Activated CD8-positive, alpha-beta memory T cell treated with anti-CD3 and anti-CD28 coated beads for 36 hours (primary cell): ENCODE measurements around the gene ZNF678. TPM values are rescaled to one million over a fixed set of nuclear protein-coding genes. Genes with fewer than 3 reads are reported as not detected.
"Not testable (repeated sequence)": the region's sequence is repeated elsewhere in the genome, so short reads cannot be mapped to it uniquely, and the experiment has no call there.

Source experiments
- CTCF ChIA-PET: fragments of 350-600 bp; sonication (Branson Sonifier 250); formaldehyde crosslinking; loops from one replicate; lab custom pipeline; 2021; ENCODE audit warnings: antibody characterized with exemption; lab: Charles Lee
- POLR2A ChIA-PET: fragments of 350-600 bp; sonication (Branson Sonifier 250); formaldehyde crosslinking; loops from one replicate; lab custom pipeline; 2021; ENCODE audit warnings: antibody characterized with exemption; lab: Charles Lee
- total RNA-seq, 2 experiments: library from RNA; stranded (reverse); gene quantifications; one replicate each; pipeline ENCODE4 v1.2.3, GENCODE V29; 2021

The ZNF678 gene
- total RNA-seq, 2 experiments from 2014 or later = 6.3 to 6.6 TPM

GRCh38 chr1:227577500-227577899 lies 14.1 kb downstream of the ZNF678 start:
- ChIA-PET CTCF (no interaction called here), POLR2A (no interaction called here)

GRCh38 chr1:227583354-227583753 lies 20.0 kb downstream of the ZNF678 start:
- CTCF ChIA-PET = no interaction called here
- POLR2A ChIA-PET = no interaction called here

GRCh38 chr1:227586733-227587132 lies 23.4 kb downstream of the ZNF678 start:
- POLR2A ChIA-PET = no interaction called here

DNA sequence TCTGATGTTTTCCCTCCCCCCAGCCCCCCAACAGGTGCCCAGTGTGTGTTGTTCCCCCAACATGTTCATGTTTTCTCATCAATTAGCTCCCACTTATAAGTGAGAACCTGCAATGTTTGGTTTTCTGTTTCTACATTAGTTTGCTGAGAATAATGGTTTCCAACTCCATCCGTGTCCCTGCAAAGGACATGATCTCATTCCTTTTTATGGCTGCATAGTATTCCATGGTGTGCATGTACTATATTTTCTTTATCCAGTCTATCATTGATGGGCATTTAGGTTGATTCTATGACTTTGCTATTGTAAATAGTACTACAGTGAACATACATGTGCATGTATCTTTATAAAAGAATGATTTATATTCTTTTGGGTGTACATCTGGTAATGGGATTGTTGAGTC lies 24.6 kb downstream of the ZNF678 start:
- ChIA-PET POLR2A (no interaction called here), CTCF (interaction anchor here (0.6 kb wide), 1 partner anchor 148 kb away, joined by 3 read pairs; no protein-coding TSS in a partner anchor)

More at GRCh38 chr1:227586733-227587132, 23.4 kb downstream of the ZNF678 start:
- CTCF ChIA-PET = no interaction called here

DNA sequence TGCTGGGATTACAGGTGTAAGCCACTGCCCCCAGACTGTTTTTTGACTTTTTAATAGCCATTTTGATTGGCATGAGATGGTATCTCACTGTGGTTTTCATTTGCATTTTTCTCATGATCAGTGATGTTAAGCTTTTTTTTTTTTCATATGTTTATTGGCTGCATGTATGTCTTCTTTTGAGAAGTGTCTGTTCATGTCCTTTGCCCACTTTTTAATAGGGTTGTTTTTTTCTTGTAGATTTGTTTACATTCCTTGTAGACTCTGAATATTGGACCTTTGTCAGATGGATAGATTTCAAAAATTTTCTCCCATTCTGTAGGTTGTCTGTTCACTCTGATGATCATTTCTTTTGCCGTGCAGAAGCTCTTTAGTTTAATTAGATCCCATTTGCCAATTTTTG lies 25.4 kb downstream of the ZNF678 start:
- CTCF ChIA-PET, POLR2A ChIA-PET: not testable (repeated sequence)

DNA sequence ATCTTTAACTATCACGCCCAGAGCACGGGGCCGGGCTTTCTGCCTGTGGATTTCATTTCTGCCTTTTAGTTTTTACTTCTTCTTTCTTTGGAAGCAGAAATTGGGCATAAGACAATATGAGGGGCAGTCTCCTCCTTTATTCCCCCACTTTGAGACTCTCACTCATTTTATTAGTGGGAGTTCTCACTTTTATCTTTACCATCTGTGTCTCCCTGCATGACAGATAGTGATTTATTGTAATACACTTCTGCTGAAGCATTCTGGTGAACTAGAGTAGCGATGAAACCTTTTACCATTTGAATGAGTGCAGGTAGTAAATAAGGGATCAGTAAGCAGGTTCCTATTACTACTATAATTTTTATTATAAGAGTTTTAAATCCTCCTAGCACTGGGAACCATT lies 26.4 kb downstream of the ZNF678 start:
- POLR2A ChIA-PET, CTCF ChIA-PET: not testable (repeated sequence)

DNA sequence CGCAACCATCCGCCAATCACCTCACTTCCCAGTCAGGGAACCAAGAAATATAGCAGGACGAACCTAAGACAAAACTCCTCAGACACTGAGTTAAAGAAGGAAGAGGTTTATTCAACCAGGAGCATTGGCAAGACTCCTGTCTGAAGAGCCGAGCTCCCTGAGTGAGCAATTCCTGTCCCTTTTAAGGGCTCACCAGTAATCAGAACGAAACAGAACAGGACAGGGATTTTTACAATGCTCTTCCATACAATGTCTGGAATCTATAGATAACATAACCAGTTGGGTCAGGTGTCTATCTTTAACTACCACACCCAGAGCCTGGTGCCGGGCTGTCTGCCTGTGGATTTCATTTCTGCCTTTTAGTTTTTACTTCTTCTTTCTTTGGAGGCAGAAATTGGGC lies 32.9 kb downstream of the ZNF678 start:
- POLR2A ChIA-PET, CTCF ChIA-PET: not testable (repeated sequence)

DNA sequence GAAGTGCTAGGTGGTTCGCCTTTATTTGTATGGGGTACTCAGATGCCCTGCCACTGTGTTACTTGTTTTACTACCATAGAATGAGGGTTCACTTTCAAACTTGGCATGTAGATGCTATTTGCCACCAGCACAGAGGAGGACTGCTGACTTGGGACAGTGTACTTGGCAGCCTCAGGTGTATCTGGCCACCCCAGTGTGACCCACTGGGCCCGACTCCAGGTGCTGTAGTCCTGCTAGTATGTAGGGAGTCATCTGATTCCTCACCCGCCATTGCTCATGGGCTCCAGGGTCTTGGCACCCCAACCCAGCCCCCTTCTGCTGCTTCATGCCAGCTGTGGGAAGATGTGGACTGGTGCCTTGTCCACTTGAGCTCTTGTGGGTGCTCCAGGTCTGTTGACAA lies 40.0 kb downstream of the ZNF678 start:
- ChIA-PET POLR2A (no interaction called here), CTCF (no interaction called here)

- CTCF ChIA-PET = no interaction called here
- POLR2A ChIA-PET = no interaction called here
Measured at GRCh38 chr1:227604446-227604845, 41.1 kb downstream of the ZNF678 start.

DNA sequence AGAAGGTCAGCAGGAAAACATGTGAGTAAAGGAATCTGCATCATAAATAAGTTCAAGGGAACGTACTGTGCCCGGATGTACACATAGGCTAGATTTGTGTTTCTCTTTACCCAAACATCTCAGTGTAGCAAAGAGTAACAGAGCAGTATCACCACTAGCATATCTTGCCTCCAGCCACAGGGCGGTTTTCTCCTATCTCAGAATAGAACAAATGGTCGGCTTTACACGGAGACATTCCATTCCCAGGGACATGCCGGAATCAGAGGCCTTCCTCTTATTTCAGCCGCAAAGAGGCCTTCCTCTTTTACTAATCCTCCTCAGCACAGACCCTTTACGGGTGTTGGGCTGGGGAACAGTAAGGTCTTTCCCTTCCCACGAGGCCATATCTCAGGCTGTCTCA lies 42.9 kb downstream of the ZNF678 start:
- CTCF ChIA-PET = not testable (repeated sequence)

GRCh38 chr1:227607336-227607898 lies 44.1 kb downstream of the ZNF678 start:
- ChIA-PET POLR2A (no interaction called here), CTCF (no interaction called here)

More for the DNA sequence above, 42.9 kb downstream of the ZNF678 start:
- POLR2A ChIA-PET = not testable (repeated sequence)

DNA sequence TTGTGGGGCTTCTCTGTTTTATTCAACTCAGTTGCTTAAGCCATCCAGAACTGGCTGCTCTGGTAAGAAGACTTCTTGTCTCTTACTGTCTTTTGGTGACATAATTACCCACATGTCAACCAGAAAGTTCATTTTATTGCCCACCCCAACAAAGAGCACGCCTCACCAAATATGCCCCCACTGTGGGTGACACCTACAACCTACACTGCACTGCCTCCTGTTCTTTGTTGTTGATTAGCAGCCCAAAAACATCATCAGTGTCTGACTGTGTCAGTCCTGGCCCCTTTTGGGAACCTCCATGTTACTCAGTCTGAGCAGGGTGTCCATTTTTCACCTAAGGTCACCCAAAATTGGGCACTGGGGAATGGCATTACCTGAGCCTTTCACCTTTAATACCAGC lies 49.3 kb downstream of the ZNF678 start:
- ChIA-PET CTCF (no interaction called here), POLR2A (no interaction called here)

- CTCF ChIA-PET = no interaction called here
- POLR2A ChIA-PET = no interaction called here
Measured at GRCh38 chr1:227613526-227613925, 50.2 kb downstream of the ZNF678 start.

- CTCF ChIA-PET = no interaction called here
- POLR2A ChIA-PET = no interaction called here
Measured at GRCh38 chr1:227621211-227621610, 57.9 kb downstream of the ZNF678 start.

- ChIA-PET CTCF (no interaction called here), POLR2A (no interaction called here)
Measured at GRCh38 chr1:227622739-227623475, 59.6 kb downstream of the ZNF678 start.

GRCh38 chr1:227632325-227632724 lies 69.0 kb downstream of the ZNF678 start:
- ChIA-PET POLR2A (no interaction called here), CTCF (no interaction called here)

DNA sequence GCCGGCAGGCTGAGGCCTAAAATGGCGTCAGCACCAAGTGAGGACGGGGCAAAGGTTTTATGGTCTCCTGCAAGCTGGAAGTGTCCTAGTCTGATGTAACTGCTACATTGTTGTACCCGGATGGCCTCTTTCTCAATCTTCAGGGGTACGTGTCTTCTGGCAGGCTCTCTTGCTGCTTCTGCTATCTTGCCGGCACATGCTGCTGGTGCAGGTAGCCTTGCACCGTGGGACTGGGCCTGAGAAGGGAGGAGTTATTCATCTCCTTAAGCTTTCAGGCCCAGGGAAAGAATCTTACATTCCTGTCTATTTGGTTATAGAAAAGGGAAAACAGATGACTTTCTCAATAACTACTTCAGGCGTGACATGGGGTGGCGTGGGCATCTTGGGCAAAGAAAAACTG lies 72.2 kb downstream of the ZNF678 start:
- POLR2A ChIA-PET = no interaction called here
- CTCF ChIA-PET = no interaction called here

- ChIA-PET POLR2A (no interaction called here), CTCF (no interaction called here)
Measured at GRCh38 chr1:227654431-227654830, 91.1 kb downstream of the ZNF678 start.

DNA sequence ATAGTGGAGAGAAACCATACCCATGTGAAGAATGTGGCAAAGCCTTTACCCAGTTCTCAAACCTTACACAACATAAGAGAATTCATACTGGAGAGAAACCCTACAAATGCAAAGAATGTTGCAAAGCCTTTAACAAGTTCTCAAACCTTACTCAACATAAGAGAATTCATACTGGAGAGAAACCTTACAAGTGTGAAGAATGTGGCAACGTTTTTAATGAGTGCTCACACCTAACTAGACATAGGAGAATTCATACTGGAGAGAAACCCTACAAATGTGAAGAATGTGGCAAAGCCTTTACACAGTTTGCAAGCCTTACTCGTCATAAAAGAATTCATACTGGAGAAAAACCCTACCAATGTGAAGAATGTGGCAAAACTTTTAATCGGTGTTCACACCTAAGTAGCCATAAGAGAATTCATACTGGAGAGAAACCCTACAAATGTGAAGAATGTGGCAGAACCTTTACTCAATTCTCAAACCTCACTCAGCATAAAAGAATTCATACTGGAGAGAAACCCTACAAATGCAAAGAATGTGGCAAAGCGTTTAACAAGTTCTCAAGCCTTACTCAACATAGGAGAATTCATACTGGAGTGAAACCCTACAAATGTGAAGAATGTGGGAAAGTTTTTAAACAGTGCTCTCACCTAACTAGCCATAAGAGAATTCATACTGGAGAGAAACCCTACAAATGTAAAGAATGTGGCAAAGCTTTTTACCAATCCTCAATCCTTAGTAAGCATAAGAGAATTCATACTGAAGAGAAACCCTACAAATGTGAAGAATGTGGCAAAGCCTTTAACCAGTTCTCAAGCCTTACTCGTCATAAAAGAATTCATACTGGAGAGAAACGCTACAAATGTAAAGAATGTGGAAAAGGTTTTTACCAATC lies 91.7 kb downstream of the ZNF678 start:
- CTCF ChIA-PET = no interaction called here

GRCh38 chr1:227661495-227661894 lies 98.1 kb downstream of the ZNF678 start:
- POLR2A ChIA-PET = no interaction called here
- CTCF ChIA-PET = no interaction called here

More for the DNA sequence above, 91.7 kb downstream of the ZNF678 start:
- POLR2A ChIA-PET = no interaction called here
